Small intestine (tissue), 7 donors: ENCODE measurements around the gene MCM3AP. TPM values are rescaled to one million over a fixed set of nuclear protein-coding genes. Genes with fewer than 3 reads are reported as not detected.
"Not testable (repeated sequence)": the region's sequence is repeated elsewhere in the genome, so short reads cannot be mapped to it uniquely, and the experiment has no call there.

Experiments used
- DNase-seq, 2 donors: peaks; one replicate each; pipeline versions ENCODE4 v3.0.0 to v3.0.0-alpha.2; 2013
- FAIRE-seq: peaks from 2 replicates; lab custom pipeline; 2012; peaks lifted over from hg19 to GRCh38; lab: Jason Lieb, UNC
- H3K27ac ChIP-seq, 3 donors: one replicate each; pipeline ENCODE4 v1.5.1; 2013; ENCODE audit warnings: low read length in 2 of 3, mild to moderate bottlenecking in 2 of 3, control low read depth in 1 of 3, inconsistent platforms in 1 of 3, low read depth in 1 of 3, moderate library complexity in 1 of 3
- H3K27me3 ChIP-seq, 3 donors: one replicate each; pipeline ENCODE4 v1.6.1; 2013; ENCODE audit warnings: low read length in 3 of 3, inconsistent platforms in 1 of 3; ENCODE audit not compliant: control insufficient read depth in 3 of 3, insufficient read depth in 3 of 3
- H3K36me3 ChIP-seq, 3 donors: one replicate each; pipeline ENCODE4 v1.6.1; 2013; ENCODE audit warnings: low read length in 3 of 3, inconsistent platforms in 1 of 3, low read depth in 1 of 3, mild to moderate bottlenecking in 1 of 3, moderate library complexity in 1 of 3; ENCODE audit not compliant: control insufficient read depth in 3 of 3, insufficient read depth in 2 of 3
- H3K4me1 ChIP-seq, 3 donors: one replicate each; pipeline ENCODE4 v1.6.1; 2013; ENCODE audit warnings: low read length in 2 of 3, inconsistent platforms in 1 of 3, low read depth in 1 of 3, mild to moderate bottlenecking in 1 of 3, moderate library complexity in 1 of 3; ENCODE audit not compliant: control insufficient read depth in 3 of 3, insufficient read depth in 2 of 3
- H3K4me3 ChIP-seq, 3 donors: one replicate each; pipeline ENCODE4 v1.5.1; 2013; ENCODE audit warnings: low read length in 3 of 3, control low read depth in 1 of 3, inconsistent platforms in 1 of 3, low read depth in 1 of 3, mild to moderate bottlenecking in 1 of 3, moderate library complexity in 1 of 3
- H3K9me3 ChIP-seq, 2 donors: one replicate each; pipeline ENCODE4 v1.6.1; 2013; ENCODE audit warnings: low read depth in 1 of 2, low read length in 1 of 2; ENCODE audit not compliant: control insufficient read depth in 2 of 2, insufficient read depth in 1 of 2
- WGBS, 3 donors: extraction: QIAGEN DNeasy Blood & Tissue Kit; methylation state at CpG; one replicate each; pipeline ENCODE4 v1.1.7; 2013; 5-methylcytosine and 5-hydroxymethylcytosine counted together
- polyA plus RNA-seq, 4 donors: library from polyadenylated mRNA; stranded (reverse) in 3 of 4; unstranded in 1 of 4; fragments of 200-250 nt in 3 of 4; fragments of 120-200 nt in 1 of 4; gene quantifications; one replicate each; pipeline versions ENCODE4 v1.2.1 to v1.2.3, GENCODE V29; 2013
- donor health status: healthy with polysubstance abuse.
- donor health status: control.
- donor health status: control.
- donor health status: Bipolar disorder and iron deficiency.
- donor health status: healthy.

The MCM3AP gene
- polyA plus RNA-seq, 4 donors: 38.3 to 75.4 (median 42.6) TPM

DNA sequence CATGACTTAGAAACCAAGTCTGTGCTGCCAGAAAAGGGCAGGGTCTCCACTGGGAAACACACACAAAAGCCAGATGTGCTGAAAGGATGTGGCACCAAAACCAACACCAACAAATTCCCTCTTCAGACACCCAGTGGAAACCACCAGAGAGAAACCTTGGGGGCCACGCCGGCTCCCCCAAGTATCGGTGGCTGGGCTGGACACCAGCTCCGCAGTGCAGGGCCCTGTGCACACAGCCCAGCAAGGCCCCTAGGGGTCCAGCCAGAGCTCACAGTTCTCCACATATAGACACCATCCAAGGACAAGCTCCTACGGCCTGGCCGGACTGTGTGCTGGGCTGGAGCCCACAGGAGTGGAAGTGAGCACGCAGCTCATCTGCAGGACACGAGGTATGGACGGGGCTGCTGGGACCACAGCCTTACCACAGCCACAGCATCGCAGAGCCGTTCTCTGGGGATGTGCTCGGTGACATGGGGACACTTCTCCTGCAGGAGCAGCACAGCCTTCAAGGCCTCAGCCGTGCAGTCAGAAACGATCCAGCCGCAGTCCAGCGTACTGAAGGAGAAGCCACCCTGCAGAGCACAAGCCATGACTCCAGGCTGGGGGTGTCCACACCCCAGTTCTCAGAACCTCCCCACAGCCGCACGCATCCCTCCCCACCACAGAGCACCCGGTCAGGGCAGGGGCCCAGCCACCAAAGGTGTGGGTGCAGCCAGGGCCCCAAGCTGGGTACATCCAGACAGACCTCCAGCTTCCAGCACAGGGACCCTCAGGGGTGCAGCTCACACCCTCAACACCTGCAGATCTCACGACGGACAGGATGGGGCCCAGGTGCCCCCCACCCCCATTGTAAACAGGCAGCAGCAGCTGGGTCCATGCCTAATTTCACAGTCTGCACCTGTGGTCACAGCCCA is 78.1 kb downstream of the MCM3AP start:
- Histone ChIP-seq H3K4me1 (no peaks in the 10 kb centered on the region), H3K9me3 (no peaks in the 10 kb centered on the region), H3K4me3 (no peak overlapping the region), H3K36me3 (peaks cover 17 to 72% (median 21%) of the 10 kb centered on the region in 3 donors), H3K27ac (no peak overlapping the region), H3K27me3 (no peaks in the 10 kb centered on the region)
- DNase-seq (no peak), FAIRE-seq (no peak)
- 92 to 95% (median 95%) methylated on average over 19 to 21 of the region's 21 CpGs for WGBS, 3 donors

GRCh38 chr21:46206163-46207005 is 79.0 kb downstream of the MCM3AP start:
- H3K4me3 ChIP-seq: no peak overlapping the region
- peaks cover 17 to 65% (median 21%) of the 10 kb centered on the region in 3 donors for H3K36me3 ChIP-seq
- H3K27me3 ChIP-seq: no peaks in the 10 kb centered on the region
- H3K27ac ChIP-seq: no peak overlapping the region
- no peaks in the 10 kb centered on the region for H3K9me3 ChIP-seq
- DNase-seq (no peak), FAIRE-seq (no peak)
- WGBS, 3 donors: 94 to 96% (median 94%) methylated on average over 23 to 24 of the region's 24 CpGs
- H3K4me1 ChIP-seq: no peaks in the 10 kb centered on the region

GRCh38 chr21:46205766-46206162 is 79.6 kb downstream of the MCM3AP start:
- no peaks in the 10 kb centered on the region for H3K9me3 ChIP-seq
- H3K4me3 ChIP-seq: no peak overlapping the region
- FAIRE-seq: no peak
- H3K36me3 ChIP-seq: peaks cover 17 to 63% (median 21%) of the 10 kb centered on the region in 3 donors
- H3K4me1 ChIP-seq: no peaks in the 10 kb centered on the region
- no peak for DNase-seq
- 94 to 96% (median 96%) methylated on average over 16 of the region's 16 CpGs for WGBS, 3 donors
- H3K27ac ChIP-seq: no peak overlapping the region
- H3K27me3 ChIP-seq: no peaks in the 10 kb centered on the region

DNA sequence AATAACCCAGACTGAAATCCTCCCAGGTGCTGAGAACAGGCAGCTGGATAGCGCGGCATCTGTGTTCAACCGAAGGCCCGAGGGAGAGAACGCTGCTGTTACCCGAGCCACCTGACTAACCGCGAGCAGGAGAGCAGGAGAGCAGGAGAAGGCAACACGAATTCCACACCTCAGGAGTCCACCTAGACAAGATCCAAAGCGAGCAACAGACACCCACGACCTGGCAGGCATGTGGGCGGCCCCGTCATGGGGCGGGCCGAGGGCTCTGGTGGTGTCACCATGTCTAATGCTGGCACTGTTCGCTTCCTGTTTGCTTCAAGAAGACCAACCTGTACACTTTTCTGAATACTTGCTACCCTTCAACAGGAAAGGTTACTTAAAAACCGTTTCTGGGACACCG is 80.2 kb downstream of the MCM3AP start:
- Histone ChIP-seq H3K9me3 (no peaks in the 10 kb centered on the region), H3K36me3 (peaks cover 17 to 57% (median 21%) of the 10 kb centered on the region in 3 donors), H3K4me1 (no peaks in the 10 kb centered on the region), H3K27me3 (no peaks in the 10 kb centered on the region), H3K4me3 (no peak overlapping the region), H3K27ac (no peak overlapping the region)
- DNase-seq (no peak), FAIRE-seq (no peak)
- 92 to 94% (median 93%) methylated on average over 18 of the region's 18 CpGs for WGBS, 3 donors

DNA sequence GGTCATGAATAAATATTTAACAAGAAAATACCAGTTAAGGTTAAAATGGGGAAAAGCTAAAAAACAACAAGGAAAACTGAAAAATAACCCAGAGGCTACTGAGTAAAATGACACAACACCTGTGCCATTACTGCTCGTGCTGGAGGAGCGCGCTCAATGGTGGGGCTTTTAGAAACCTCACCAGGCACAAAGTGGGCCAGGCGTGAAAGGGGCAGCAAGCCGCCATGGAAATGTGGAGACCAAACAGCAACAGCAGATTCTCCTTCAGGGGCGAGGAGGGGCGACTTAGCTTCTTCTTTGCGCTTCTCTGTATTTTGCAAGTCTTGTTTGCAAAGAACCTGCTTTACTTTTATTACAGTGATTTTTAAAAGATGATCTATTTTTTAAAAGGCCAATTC is 82.2 kb downstream of the MCM3AP start:
- WGBS, 3 donors: 96 to 99% (median 97%) methylated on average over 8 of the region's 8 CpGs
- DNase-seq (no peak), FAIRE-seq (no peak)
- H3K27me3 ChIP-seq: no peaks in the 10 kb centered on the region
- H3K4me3 ChIP-seq: no peak overlapping the region
- no peak overlapping the region for H3K27ac ChIP-seq
- H3K36me3 ChIP-seq: peaks cover 16 to 40% (median 19%) of the 10 kb centered on the region in 3 donors
- H3K4me1 ChIP-seq: no peaks in the 10 kb centered on the region
- no peaks in the 10 kb centered on the region for H3K9me3 ChIP-seq

DNA sequence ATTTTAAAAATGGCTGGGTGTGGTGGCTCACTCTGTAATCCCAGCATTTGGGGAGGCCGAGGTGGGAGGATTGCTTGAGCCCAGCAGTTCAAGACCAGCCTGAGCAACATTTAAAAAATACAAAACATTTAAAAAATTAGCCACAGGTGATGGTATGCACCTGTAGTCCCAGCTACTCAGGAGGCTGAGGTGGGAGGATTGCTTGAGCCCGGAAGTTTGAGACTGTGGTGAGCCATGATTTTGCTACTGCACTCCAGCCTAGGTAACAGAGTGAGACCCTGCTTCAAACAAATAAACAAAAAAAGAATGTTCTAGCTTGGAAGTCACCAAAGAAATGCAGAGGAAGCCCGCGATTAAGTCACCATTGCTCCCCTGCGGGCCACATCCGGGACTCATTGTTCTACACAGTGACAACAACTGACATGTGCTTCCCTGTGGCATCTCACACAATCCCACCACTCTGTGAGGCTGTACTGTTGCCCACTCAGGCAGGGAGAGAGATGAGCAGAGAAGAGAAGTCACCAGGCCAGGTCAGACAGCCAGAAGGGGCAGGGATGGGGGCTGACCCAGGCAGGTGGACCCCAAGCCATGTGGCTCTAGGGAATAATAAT is 82.7 kb downstream of the MCM3AP start:
- DNase-seq: no peak
- H3K9me3 ChIP-seq: no peaks in the 10 kb centered on the region
- H3K4me1 ChIP-seq: no peaks in the 10 kb centered on the region
- no peak for FAIRE-seq
- whole genome bisulfite sequencing, 3 donors: 90 to 97% (median 93%) methylated on average over 6 of the region's 6 CpGs
- peaks cover 12 to 38% (median 19%) of the 10 kb centered on the region in 3 donors for H3K36me3 ChIP-seq
- H3K4me3 ChIP-seq: no peak overlapping the region
- H3K27me3 ChIP-seq: no peaks in the 10 kb centered on the region
- H3K27ac ChIP-seq: no peak overlapping the region

DNA sequence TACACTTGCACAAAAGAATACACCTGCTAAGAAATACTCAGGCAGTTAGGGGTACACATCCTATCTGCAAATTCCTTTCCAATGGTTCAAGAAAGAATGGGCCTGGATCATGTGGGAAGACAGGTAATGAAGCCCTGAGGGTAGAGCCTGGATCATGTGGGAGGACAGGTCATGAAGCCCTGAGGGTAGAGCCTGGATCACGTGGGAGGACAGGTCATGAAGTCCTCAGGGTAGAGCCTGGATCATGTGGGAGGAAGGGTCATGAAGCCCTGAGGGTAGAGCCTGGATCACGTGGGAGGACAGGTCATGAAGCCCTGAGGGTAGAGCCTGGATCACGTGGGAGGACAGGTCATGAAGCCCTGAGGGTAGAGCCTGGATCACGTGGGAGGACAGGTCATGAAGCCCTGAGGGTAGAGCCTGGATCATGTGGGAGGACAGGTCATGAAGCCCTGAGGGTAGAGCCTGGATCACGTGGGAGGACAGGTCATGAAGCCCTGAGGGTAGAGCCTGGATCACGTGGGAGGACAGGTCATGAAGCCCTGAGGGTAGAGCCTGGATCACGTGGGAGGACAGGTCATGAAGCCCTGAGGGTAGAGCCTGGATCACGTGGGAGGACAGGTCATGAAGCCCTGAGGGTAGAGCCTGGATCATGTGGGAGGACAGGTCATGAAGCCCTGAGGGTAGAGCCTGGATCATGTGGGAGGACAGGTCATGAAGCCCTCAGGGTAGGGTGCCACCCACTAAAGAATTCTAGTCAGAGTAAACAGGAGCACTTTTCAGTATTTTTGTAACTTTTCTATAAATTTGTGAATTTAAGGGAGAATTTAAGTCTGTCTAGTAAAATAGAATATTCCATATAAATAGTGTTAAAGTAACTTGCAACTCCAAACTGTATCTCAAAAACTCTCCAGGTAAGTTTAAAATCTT is 84.3 kb downstream of the MCM3AP start:
- H3K27me3 ChIP-seq, DNase-seq, H3K4me3 ChIP-seq, FAIRE-seq, H3K27ac ChIP-seq, H3K9me3 ChIP-seq, H3K4me1 ChIP-seq: not testable (repeated sequence)
- 87 to 95% (median 92%) methylated on average over 2 to 3 of the region's 8 CpGs for WGBS, 3 donors
- peaks cover 7 to 27% (median 13%) of the 10 kb centered on the region in 3 donors for H3K36me3 ChIP-seq
